GM19043 (cell line): ENCODE data around the gene GDF9.

Experiments used
- ATAC-seq: cut with Tn5 transposase; IDR thresholded peaks from one replicate; pipeline ENCODE4 v1.9.1; 2021; ENCODE audit warnings: low read depth; ENCODE audit not compliant: unreplicated experiment

The GDF9 gene, protein sequence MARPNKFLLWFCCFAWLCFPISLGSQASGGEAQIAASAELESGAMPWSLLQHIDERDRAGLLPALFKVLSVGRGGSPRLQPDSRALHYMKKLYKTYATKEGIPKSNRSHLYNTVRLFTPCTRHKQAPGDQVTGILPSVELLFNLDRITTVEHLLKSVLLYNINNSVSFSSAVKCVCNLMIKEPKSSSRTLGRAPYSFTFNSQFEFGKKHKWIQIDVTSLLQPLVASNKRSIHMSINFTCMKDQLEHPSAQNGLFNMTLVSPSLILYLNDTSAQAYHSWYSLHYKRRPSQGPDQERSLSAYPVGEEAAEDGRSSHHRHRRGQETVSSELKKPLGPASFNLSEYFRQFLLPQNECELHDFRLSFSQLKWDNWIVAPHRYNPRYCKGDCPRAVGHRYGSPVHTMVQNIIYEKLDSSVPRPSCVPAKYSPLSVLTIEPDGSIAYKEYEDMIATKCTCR

DNA sequence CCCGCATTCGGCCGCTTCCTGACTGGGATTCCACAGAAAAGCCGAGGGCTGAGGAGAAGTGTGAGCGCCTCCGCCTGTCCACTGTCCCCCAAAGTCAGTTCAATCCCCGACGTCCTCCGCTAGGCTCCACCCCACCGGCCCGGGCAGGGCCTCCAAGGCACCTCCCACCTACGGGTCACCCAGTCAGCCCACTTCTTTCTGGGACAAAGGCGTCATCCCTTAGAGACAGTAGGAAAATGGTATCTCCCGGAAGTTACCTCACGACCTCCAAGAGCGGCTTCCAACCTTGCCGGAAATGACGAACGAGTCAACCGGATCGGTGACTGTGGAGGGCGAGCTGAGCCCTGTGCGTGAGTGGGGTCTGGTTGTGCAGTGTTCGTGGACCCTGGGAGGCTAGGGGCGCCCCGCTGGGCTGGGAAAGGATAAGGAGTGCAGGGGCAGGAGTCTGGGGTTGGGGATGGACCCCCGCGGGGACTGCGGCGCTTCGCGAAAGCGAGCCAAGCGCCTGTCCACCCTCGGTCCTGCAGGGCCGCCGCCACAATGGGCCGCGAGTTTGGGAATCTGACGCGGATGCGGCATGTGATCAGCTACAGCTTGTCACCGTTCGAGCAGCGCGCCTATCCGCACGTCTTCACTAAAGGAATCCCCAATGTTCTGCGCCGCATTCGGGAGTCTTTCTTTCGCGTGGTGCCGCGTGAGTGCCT is at the start of gene GDF9, which contains the start of gene UQCRQ:
TSS of gene GDF9 (minus strand) at position 128 of the 704 bp plus-strand sequence. CDS start 1,936 bp downstream, outside the sequence.
TSS of gene UQCRQ (plus strand) at position 301 of the 704 bp plus-strand sequence. CDS start at position 541, 240 bp downstream.
- ATAC-seq = peak; percentile 99

DNA sequence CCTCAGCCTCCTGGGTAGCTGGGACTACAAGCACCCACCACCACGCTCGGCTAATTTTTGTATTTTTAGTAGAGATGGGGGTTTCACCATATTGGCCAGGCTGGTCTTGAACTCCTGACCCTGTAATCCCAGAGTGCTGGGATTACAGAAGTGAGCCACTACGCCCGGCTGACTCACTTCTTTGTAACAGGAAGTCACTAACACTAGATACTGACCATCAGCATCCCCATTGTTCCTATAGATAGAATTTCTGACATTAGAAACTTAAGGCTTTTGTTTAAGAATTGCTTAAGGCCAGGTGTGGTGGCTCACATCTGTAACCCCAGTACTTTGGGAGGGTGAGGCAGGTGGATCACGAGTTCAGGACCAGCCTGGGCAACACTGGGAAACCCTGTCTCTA is 49.4 kb upstream of the GDF9 start:
- ATAC-seq = no peak

DNA sequence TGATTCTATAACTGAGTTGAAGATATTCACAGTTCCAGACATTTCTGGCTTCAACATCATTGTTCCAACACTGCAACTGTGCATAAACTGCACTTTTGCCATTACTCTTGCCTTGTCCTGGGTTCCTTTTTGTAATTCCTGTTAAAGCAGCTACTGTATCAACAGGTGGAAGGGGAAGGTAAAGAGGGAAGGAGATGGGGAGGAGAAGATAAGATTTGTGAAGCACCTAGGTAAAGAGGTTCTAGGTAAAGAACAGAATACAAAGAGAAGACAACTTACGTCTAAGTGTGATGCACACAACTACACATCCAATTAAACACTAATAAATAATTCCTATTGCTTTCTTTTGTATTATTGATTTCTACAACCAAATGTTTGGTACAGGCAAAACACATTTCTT is 43.4 kb upstream of the GDF9 start:
- no peak for ATAC-seq

DNA sequence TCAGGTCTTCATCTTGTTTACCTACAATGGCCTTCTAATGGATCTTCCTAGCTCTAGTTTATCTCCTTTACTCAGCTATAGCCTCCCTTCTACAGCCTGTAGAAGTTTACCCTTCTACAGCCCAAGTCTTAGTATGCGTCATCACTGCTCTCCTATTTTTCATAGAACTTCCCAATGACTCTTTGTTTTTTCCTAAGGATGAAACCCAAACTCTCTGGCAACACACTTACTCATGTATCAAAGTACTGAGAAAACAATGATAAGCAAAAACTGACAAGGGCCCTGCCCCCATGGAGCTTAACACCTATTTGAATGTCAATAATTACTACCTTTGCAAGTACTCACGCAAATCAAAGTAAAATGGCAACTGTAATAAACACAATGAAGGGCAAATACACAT is 40.9 kb upstream of the GDF9 start:
- no peak for ATAC-seq

DNA sequence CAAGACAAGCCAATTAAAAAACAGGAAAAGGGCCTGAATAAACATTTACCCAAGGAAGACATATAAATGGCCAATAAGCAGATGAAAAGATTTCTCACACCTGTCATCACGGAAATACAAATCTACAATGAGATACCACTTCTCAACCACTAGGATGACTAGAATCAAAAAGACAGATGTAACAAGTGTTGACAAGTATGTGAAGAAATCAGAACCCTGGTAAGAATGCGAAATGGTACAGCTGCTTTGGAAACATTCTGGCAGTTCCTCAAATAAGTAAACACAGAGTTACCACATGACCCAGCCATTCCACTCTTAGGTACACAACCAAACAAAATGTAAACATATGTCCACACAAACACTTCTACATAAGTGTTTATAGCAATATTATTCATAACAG is 39.7 kb upstream of the GDF9 start:
- ATAC-seq = no peak

DNA sequence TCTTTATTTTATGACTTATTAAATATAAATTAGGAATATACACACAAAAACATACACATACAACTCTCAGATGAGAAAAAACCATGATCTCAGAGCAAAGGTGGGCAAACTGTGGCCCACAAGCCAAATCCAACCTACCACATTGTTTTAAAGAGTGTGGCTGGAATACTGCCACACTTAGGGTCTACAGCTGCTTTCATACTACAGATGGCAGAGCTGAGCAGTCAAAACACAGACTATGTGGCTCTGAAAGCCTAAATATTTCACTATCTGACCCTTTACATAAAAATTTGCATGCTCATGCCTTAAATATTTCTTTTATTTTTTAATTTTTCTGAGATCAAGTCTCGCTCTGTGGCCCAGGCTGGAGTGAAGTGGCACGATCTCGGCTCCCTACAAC is 35.5 kb upstream of the GDF9 start:
- no peak for ATAC-seq

DNA sequence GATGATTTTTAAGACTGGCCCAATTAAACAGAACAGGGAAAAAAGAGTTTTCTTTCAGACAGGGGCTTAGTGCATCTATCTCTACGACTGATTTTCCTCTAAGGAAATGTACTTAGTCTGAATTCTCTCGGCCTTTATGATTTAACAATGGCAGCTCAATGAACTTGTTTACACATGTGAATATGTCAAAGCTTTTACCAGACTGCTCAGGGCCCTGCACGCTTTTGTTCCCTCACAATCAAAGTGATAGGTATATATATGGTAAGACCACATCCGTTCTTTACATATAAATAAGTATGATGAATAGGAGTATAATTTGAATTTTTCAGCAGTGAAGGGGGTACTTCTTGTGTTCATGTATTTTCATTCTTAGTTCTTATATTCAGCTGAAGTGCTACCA is 34.8 kb upstream of the GDF9 start:
- no peak for ATAC-seq

DNA sequence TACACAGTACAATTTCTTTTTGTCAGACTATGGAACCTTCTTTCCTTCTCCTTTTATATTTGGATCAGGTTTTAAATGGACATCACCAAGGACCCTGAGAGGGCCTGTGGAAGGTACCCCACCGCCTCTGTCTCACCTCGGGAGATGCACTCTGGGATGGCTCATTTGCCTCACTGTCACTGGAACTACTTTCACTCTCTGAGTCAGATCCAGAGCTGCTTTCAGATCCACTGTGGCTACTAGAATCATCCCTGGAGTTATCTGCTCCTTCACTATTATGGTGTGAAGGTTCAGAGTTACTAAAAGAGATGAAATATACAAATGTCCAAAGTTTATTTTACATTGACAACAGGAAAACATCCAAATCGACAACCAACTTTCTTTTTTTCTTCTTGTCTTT is 31.8 kb upstream of the GDF9 start:
- ATAC-seq = no peak

DNA sequence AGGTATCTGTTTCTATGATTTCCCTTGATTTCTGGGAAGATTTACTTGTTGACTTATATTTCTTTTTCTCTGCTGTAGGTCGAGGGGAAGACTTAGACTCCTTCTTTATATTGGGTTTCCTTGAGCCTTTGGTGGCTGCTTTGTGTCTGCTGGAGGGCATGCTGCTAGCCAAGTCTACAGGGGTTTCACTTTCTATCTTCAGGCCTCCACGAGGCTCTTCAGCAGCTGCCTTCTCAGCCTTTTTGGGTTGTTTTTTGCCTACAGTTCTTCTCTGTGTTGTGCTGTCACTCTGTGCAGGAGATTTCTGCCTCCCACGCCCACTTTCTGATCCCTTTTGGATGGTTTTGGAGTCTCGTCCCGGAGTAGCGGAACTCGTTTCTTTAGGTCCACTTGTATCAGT is 30.4 kb upstream of the GDF9 start:
- no peak for ATAC-seq

DNA sequence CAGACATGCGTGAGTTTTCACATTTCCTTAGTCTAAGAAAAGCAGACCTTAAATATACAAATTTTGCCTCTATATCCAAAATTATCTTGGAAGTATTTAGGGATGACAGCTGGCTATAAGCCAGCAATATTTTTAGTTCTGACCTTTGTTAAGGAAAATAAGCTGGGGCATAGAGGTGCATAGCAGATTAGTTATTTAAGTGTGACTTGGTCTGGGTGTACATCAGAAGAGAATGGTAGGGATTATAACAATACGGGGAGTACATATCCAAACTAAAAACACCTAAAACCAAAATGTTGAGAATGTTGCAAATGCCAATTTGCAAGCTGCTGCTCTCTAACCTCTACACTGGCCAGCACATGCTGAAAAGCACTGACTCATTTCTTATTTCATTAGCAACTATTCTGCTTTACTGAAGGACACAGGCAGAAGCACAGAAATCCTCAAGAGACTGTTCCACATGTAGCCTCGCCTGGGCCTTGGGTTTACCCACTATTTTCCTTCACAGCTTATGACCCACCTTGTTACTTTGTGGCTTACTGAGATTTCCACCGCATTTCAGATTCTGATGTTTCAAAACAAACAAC is 29.5 kb upstream of the GDF9 start:
- ATAC-seq = no peak

DNA sequence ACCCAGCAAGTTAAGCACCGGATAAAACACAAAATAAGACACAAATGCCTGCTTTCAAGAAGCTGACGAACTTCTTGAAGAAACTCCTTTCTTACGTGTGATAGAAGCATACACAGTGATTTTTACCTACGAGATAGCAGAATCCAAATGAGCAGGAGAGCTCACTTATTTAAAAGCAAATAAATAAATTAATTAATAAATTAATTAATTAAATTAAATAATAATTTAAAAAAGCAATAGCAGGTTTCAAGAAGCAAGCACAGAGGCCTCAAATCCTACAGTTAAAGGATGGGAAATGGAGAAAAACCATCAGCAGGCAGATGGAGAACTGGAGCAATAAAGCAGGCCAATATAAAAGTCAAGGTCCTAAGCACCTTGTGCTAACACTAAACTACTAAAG is 24.5 kb upstream of the GDF9 start:
- no peak for ATAC-seq

DNA sequence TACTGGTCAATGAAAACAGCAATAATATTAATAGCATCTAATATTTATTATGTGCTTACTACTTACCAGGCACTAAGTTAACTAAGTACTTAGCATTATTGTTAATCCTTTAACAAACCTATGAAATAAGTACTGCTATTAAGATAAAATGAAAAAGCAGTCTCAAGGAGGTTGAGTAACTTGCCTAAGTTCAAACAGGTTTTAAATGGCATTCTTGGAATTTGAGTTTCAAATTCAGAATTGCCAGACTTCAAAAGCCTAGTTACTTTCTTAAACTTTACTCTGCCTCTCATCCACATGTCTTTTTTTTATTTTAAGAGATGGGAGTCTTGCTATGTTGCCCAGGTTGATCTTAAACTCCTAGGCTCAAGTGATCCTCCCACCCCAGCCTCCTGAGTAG is 23.2 kb upstream of the GDF9 start:
- ATAC-seq = no peak

DNA sequence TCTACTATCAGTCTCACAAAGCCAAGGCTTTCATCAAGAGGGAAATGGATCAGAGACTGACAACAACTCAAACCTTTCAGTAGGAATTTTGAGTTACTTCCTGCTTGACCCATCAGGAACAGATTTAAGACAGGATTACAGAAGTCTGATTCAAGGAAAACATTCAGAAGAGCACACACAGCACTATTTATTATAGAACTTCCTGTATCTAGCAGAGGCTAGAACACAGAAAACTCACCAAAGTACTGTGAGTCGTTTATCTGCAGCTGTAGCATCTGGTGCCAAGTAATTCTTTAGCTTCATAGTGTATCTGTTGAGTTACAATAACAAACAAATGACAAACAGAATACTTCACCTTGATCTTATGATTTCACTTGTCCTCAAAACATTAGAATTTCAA is 21.0 kb upstream of the GDF9 start:
- ATAC-seq = no peak

DNA sequence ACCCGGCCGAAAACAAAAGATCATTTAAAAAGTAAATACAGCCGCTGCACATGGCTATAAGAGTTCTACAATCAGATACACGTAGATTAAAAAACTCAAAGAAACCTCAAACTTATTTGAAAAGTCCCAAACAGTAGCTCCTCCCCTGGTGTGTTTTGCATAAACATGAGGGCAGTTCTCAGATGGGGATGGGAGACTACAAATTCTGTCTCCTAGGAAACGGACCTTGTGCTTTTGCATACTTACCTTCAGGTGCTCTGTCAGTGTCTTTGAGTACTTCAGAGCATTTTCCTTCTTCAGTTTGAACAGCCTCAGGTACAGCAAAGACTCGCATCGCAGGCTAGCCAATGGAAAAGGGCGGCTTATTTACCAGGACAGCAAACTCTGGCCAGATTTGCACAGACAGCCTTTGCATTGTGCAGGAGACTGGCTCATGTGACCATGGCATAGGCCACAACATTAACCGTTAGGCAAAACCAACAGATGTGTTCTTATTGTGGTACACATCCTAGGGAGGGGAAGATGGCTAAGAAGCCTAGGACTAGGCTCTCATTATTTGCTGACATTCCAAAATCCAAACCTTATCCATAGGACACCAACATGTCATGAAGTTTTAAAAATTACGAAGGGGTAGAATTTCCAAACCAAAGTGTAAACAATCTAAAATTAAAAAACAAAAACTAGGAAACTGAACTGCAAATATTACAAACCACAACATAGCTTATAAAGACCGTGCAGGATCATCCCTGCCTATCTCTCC is 20.0 kb upstream of the GDF9 start:
- no peak for ATAC-seq

DNA sequence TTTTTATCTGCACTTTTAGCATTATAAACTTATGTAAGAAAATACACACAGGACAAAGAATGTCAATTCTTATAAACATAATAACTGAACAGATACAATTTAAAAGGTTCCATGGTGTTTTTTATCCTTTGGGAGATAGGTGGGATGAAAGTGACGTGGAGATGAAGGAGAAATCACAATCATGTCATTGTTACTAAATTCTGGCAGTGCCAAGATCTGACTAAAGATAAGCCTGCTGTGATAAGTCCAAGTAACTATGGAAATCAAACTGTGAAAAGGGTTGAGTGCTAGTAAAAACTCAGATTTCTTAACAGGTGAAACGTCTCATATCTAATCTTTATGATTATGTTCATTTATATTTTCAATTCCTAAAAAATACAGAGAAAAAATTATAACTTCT is 18.3 kb upstream of the GDF9 start:
- ATAC-seq = no peak

DNA sequence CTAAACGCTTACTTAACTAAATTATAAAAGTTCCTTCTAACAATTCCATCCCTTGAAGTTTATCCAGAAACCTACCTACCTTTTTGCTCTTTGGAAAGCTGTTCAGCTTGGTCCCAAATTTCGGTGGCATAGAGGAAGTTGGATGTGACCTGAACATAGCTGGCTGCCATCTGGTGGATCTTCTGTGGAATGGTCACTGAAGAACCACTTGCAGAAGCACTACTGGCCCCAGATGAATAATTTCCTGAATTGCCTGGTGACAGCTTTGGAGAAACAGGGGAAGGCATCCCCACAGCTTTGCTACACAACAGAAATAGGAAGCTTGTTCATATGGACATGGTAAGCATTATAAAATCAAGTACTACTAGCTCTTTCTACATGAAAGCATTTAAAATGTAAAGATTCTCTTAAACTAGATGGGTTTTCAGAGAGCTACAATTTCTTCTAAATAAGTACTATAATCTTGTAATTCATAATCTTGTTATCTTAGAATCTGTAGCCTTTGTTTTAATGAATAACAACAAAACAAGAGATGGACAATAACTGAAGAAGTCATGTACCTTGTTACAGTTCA is 17.1 kb upstream of the GDF9 start:
- ATAC-seq = peak; percentile 64

DNA sequence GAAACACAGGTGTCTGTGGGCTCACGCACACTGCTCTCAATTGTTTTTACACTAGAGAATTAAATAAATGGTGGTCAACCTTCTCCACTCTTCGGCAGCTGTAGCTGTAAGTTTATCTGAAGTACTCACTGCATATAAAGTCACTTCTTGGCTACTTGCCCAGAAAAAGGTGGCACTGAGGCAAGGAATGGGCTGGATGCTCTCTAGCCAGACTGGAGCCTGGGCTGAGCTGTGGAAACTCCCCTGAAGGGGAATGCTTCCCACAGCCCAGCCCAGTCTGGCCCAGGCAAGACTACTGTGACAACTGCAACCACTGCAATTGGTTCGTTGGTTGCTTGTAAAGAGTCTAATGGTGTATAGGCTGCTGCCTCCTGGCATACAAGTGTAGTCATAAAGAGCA is 11.7 kb upstream of the GDF9 start:
- no peak for ATAC-seq

DNA sequence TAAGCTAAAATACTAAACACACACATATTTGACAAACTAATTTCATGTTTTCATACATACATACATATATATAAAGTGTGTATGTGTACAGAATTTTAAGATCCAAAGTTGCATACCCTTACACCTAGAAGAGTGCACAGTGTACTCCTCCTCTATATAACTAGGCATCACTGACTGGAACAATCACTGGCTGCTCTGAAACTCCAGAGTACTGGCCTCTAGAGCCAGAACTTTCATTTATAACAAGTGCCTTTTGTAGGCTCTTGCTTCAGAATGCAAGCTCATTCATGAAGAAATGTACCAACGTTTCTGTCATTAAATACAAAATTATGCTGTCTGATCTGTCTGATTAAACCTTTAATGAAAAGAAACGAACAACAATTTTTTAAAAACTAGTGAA is 11.2 kb upstream of the GDF9 start:
- no peak for ATAC-seq

DNA sequence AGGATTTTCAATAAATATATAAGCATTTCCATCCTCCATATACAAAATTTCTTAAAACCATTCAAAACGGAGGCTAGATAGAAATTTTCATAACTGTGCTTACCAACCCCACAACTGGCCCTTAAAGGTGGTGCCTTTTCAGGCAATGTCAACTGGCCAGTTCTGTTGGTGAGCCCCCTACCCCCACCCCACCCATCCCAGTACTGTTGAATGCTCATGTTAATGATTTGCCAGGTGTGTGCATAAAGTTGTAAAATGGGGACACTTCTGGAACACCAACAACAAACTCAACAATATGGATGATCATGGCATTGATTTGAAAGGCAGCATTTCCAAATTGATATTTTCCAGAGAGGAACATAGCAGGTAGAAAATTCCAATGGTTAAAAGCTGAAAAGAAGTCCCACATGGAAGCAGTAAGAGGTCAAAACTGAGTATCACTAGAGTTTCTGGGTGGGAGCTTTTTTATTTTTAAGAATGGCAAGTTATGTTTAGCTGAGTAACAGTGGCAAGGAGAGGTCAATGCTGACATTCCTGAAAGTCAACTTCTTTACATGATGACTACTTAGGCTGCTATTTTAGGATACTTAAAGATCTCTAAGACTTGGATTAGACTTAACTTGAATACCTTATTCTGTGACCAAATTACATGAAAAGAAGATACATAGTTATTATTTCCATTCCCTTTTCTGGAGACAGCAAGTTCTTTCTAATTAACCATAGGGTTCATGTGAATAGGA is 9.9 kb upstream of the GDF9 start:
- ATAC-seq = no peak

DNA sequence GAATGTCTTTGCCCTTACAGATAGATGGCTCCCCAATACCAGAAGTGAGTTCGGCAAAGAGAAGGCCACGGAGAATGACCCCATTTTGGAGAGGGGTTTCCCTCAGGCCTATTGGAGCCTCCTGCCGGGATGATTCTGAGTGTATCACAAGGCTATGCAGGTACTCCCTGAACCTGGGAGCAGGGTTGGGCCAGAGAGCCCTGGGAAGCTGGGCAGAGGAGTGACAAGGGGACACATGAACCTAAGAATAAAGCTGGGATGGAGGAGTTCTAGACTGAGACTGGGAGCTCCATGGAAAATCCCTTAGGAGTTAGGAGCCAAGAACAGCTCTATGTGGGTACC is 7.6 kb upstream of the GDF9 start:
- no peak for ATAC-seq
